GM23248 (cell line): Measurements from ENCODE around the gene PHLDB2.

Experiments used
- EZH2 ChIP-seq: fragments of 200-600 bp; sonication (generic); IDR thresholded peaks from 2 replicates; pipeline ENCODE4 v1.6.1; 2018; ENCODE audit warnings: antibody characterized with exemption, mild to moderate bottlenecking; ENCODE audit not compliant: insufficient read depth, poor library complexity, severe bottlenecking
- EZH2phosphoT487 ChIP-seq: fragments of 200-600 bp; sonication (generic); IDR thresholded peaks from 2 replicates; pipeline ENCODE4 v1.6.1; 2018; ENCODE audit warnings: antibody characterized with exemption, moderate library complexity, mild to moderate bottlenecking, low read depth; ENCODE audit not compliant: insufficient read depth

- TF ChIP-seq EZH2 = no peak
- TF ChIP-seq EZH2phosphoT487 = no peak
Observed at GRCh38 chr3:112009670-112010069, 150.6 kb downstream of the PHLDB2 start.
